Stomach (tissue), 9 donors: Measurements from ENCODE around the gene DGKK. TPM values are rescaled to one million over a fixed set of nuclear protein-coding genes. Genes with fewer than 3 reads are reported as not detected.
"Not testable (repeated sequence)": the region's sequence is repeated elsewhere in the genome, so short reads cannot be mapped to it uniquely, and the experiment has no call there.

Experiments
- DNase-seq, 2 donors: peaks; one replicate each; pipeline versions ENCODE4 v3.0.0 to v3.0.0-alpha.2; 2013 to 2019
- H3K27ac ChIP-seq, 5 donors: fragments of 200-600 bp in 4 of 5; sonication (generic) in 4 of 5; one replicate each; pipeline ENCODE4 v1.5.1; 2013 to 2019; ENCODE audit warnings: mild to moderate bottlenecking in 1 of 5, moderate library complexity in 1 of 5
- H3K27me3 ChIP-seq, 3 donors: fragments of 200-600 bp; sonication (generic); one replicate each; pipeline ENCODE4 v1.5.1; 2017 to 2019; ENCODE audit warnings: mixed run types in 1 of 3
- H3K36me3 ChIP-seq, 4 donors: fragments of 200-600 bp; sonication (generic); 1 replicate in 3 of 4; 2 replicates in 1 of 4; pipeline ENCODE4 v1.5.1; 2016 to 2019
- H3K4me1 ChIP-seq, 4 donors: fragments of 200-600 bp; sonication (generic); one replicate each; pipeline ENCODE4 v1.5.1; 2016 to 2019
- H3K4me3 ChIP-seq, 4 donors: fragments of 200-600 bp; sonication (generic) in 3 of 4; one replicate each; pipeline ENCODE4 v1.5.1; 2016 to 2019; ENCODE audit warnings: mild to moderate bottlenecking in 1 of 4
- H3K9me3 ChIP-seq, 4 donors: fragments of 200-600 bp; sonication (generic); one replicate each; pipeline ENCODE4 v1.5.1; 2016 to 2019
- EP300 ChIP-seq: sonication (generic); formaldehyde crosslinking; IDR thresholded peaks from one replicate; pipeline ENCODE4 v1.6.1; 2017; ENCODE audit warnings: antibody characterized with exemption
- POLR2A ChIP-seq, 4 donors: fragments of 450-650 bp; IDR thresholded peaks; one replicate each; pipeline ENCODE4 v1.6.1; 2016; ENCODE audit warnings: antibody characterized with exemption in 4 of 4, control low read depth in 2 of 4, mild to moderate bottlenecking in 1 of 4, moderate library complexity in 1 of 4
- POLR2AphosphoS5 ChIP-seq, 3 donors: sonication (generic); formaldehyde crosslinking; IDR thresholded peaks; one replicate each; pipeline ENCODE4 v1.6.1; 2016; ENCODE audit warnings: antibody characterized with exemption in 3 of 3
- WGBS, 5 donors: extraction: QIAGEN DNeasy Blood & Tissue Kit in 3 of 5; methylation state at CpG; one replicate each; pipeline versions ENCODE4 v1.1.5 to v1.1.7; 2013 to 2018; 5-methylcytosine and 5-hydroxymethylcytosine counted together
- intact Hi-C: fragments of 100-400 bp; cut with DNase I; formaldehyde crosslinking; loops from one replicate; pipeline ENCODE4 v1.15.1; 2023; ENCODE audit warnings: low total_unique reads
- polyA plus RNA-seq, 3 donors: library from polyadenylated mRNA; stranded (reverse); fragments of 200-250 nt; gene quantifications; one replicate each; pipeline ENCODE4 v1.2.3, GENCODE V29; 2013
- total RNA-seq, 5 donors: library from RNA; depleted of rRNA; stranded (reverse); fragments of >200 nt; gene quantifications; one replicate each; pipeline versions ENCODE4 v1.1.0 to v1.2.3, GENCODE V29; 2014 to 2016
- TF ChIP-seq, protein P1 (sequence below), 7 experiments: fragments of 450-650 bp in 4 of 7; fragments of 200-600 bp in 3 of 7; sonication (generic) in 3 of 7; IDR thresholded peaks; one replicate each; pipeline ENCODE4 v1.5.1; 2016 to 2019; ENCODE audit warnings: antibody characterized with exemption in 7 of 7, control low read depth in 2 of 7, mild to moderate bottlenecking in 1 of 7
- donor health status: healthy with polysubstance abuse.
- donor health status: Bipolar disorder and iron deficiency.
- donor health status: healthy.

Gene DGKK
- total and polyA plus RNA-seq, 8 donors = 0.06 to 1.8 TPM; not detected in 6

DNA sequence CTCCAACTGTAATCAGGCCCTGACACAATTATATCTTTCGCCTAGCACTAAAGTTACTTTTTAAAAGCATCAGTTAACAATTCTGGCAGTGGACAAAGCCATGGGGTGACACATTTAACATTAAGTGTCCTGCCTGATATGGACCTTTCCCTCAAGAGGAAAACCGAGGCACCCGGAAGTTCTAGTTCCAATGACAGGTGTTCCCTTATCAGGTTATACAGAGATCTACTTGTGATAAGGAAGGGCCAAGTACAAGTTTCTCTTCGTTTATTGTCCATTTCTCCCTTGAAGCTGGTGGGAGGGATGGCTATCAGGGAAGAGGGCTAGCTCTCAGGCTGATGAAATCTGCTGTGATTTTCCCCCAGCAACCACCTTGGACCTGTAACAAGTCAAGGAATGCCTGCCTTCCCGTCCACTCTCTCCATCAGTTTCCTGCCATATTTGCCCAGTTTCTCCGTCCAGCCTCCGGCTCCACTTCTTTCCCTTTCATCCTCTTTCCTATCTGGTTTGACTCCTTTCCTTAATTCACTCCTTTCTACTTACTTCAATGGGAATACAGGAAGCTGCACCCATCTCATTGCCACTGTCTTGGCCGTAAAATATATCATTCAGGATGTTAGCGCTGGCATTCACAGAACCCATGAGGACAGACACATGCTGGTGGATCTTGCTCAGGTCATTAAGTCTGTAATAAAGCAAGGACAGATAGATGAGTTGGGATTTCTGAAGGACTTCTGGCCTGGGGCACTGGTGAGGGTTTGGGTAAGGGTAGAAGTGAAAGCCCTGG lies 95.0 kb downstream of the DGKK start:
- Histone ChIP-seq H3K4me1 (no peaks in the 10 kb centered on the region), H3K9me3 (no peaks in the 10 kb centered on the region), H3K4me3 (no peak overlapping the region), H3K27me3 (peaks cover 0 to 4% (median 0%) of the 10 kb centered on the region in 3 donors), H3K36me3 (no peaks in the 10 kb centered on the region), H3K27ac (no peak overlapping the region)
- WGBS, 5 donors = 74 to 83% (median 79%) methylated on average over 9 of the region's 9 CpGs
- TF ChIP-seq POLR2A (IDR thresholded peaks at IDR 0.05) = no peak
- no peak for TF ChIP-seq EP300
- TF ChIP-seq POLR2AphosphoS5 (IDR thresholded peaks at IDR 0.05) = no peak
- TF ChIP-seq, protein P1, sequence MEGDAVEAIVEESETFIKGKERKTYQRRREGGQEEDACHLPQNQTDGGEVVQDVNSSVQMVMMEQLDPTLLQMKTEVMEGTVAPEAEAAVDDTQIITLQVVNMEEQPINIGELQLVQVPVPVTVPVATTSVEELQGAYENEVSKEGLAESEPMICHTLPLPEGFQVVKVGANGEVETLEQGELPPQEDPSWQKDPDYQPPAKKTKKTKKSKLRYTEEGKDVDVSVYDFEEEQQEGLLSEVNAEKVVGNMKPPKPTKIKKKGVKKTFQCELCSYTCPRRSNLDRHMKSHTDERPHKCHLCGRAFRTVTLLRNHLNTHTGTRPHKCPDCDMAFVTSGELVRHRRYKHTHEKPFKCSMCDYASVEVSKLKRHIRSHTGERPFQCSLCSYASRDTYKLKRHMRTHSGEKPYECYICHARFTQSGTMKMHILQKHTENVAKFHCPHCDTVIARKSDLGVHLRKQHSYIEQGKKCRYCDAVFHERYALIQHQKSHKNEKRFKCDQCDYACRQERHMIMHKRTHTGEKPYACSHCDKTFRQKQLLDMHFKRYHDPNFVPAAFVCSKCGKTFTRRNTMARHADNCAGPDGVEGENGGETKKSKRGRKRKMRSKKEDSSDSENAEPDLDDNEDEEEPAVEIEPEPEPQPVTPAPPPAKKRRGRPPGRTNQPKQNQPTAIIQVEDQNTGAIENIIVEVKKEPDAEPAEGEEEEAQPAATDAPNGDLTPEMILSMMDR (IDR thresholded peaks at IDR 0.05) = no peak
- DNase-seq = no peak
- intact Hi-C loops = no loop called here

DNA sequence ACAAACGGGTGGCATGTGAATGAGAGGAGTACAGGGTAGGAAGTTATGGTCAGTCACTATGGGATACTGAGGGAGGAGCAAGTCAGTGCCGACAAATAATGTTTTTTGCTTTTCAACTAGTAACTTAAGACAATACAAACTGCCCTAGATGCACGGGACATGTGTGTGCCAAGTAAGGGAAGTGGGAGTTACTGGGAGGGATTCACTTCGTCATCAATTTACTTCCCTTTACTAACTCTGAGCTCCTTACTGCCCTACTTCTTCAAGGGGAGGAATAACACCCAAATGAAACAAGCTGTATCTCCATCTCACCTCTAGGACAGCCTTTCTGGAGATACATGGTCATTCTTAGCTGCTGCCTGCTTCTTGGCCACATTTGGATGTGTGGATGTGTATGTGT lies 97.7 kb downstream of the DGKK start:
- no peak for TF ChIP-seq POLR2AphosphoS5 (IDR thresholded peaks at IDR 0.05)
- TF ChIP-seq, protein P1 (IDR thresholded peaks at IDR 0.05) = no peak
- TF ChIP-seq POLR2A (IDR thresholded peaks at IDR 0.05) = no peak
- TF ChIP-seq EP300 = no peak
- intact Hi-C loops = no loop called here
- no peak for DNase-seq
- Histone ChIP-seq H3K27me3 (peaks cover 0 to 4% (median 0%) of the 10 kb centered on the region in 3 donors), H3K36me3 (no peaks in the 10 kb centered on the region), H3K4me3 (no peak overlapping the region), H3K27ac (no peak overlapping the region), H3K9me3 (no peaks in the 10 kb centered on the region), H3K4me1 (no peaks in the 10 kb centered on the region)
- 59 to 79% (median 72%) methylated on average over 4 of the region's 4 CpGs for WGBS, 5 donors

DNA sequence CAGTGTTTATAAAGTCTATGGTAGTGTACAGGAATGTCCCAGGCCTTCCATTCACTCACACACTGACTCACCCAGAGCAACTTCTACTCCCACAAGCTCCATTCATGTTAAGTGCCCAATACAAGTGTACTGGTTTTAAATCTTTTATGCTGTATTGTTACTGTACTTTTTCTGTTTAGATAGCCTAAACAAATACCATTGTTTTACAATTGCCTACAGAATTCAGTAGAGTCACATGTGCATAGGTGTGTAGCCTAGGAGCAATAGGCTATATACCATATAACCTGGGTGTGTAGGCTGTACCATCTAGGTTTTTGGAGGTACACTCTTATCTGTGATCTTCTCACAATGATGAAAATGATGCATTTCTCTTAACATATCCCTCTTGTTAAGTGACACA lies 126.7 kb downstream of the DGKK start:
- no peak for DNase-seq
- H3K36me3 ChIP-seq = no peaks in the 10 kb centered on the region
- intact Hi-C loops = no loop called here
- H3K27me3 ChIP-seq = no peaks in the 10 kb centered on the region
- no peaks in the 10 kb centered on the region for H3K4me1 ChIP-seq
- no peak overlapping the region for H3K27ac ChIP-seq
- H3K4me3 ChIP-seq = no peak overlapping the region
- TF ChIP-seq POLR2AphosphoS5 (IDR thresholded peaks at IDR 0.05) = no peak
- TF ChIP-seq POLR2A (IDR thresholded peaks at IDR 0.05) = no peak
- no peak for TF ChIP-seq EP300
- TF ChIP-seq, protein P1 (IDR thresholded peaks at IDR 0.05) = no peak
- H3K9me3 ChIP-seq = no peaks in the 10 kb centered on the region

DNA sequence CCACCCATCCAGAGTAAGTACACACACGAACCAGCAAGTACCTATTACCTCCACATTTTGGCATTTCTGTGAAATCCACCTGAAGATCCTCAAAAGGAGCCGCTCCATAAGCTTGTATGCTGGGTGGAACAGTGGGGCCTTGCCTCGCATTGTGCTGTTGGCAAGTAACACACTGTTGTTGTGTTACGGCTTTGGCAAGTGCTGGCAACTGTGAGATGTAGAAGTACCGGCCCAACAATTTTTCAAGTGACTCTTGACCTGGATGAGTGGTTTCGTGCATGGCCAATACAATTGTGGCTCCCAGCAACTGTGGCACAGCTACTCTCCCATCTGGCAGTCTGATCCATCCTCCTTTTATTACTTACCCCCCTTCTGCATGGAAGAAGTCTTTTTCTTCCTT lies 137.3 kb downstream of the DGKK start:
- Histone ChIP-seq H3K4me1 (no peaks in the 10 kb centered on the region), H3K36me3 (no peaks in the 10 kb centered on the region), H3K4me3 (no peak overlapping the region), H3K27ac (no peak overlapping the region), H3K9me3 (peaks cover 0 to 21% (median 9%) of the 10 kb centered on the region in 4 donors), H3K27me3 (no peaks in the 10 kb centered on the region)
- no peak for DNase-seq
- intact Hi-C loops = no loop called here
- TF ChIP-seq EP300 (no peak), POLR2A (IDR thresholded peaks at IDR 0.05) (no peak)
- TF ChIP-seq, protein P1 (IDR thresholded peaks at IDR 0.05) = no peak
- WGBS, 5 donors = 72 to 86% (median 77%) methylated on average over 6 of the region's 6 CpGs

DNA sequence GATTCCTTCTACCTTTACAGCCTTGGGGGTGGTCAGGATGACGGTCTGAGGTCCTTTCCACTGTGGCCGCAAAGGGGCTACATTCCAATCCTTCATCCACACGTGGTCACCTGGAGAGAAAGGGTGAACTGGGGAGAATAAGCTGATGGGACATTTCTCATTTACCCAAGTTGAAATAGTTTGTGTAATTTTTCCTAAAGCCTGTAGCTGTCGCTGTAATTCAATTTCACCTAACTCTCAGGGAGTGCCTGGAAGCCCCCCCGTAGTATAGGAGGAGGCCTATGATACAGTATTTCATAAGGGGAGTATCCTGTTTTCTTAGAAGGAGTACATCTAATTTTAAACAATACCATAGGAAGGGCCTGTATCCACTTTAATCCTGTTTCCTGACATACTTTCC lies 138.0 kb downstream of the DGKK start:
- H3K27ac ChIP-seq, DNase-seq, H3K27me3 ChIP-seq, intact Hi-C loops, H3K4me3 ChIP-seq, H3K4me1 ChIP-seq, H3K36me3 ChIP-seq: not testable (repeated sequence)
- 23 to 46% (median 35%) methylated on average over 2 to 5 of the region's 5 CpGs for WGBS, 5 donors
- peaks cover 0 to 24% (median 9%) of the 10 kb centered on the region in 4 donors for H3K9me3 ChIP-seq
